Keratinocyte (primary cell): ENCODE measurements around the gene SPOCK1.
"Not testable (repeated sequence)": the region's sequence is repeated elsewhere in the genome, so short reads cannot be mapped to it uniquely, and the experiment has no call there.

ENCODE experiments used
- CTCF ChIP-seq, 3 experiments: IDR thresholded peaks in 1 of 3; conservative IDR thresholded peaks in 1 of 3; optimal IDR thresholded peaks in 1 of 3; 2 replicates in 2 of 3; 3 replicates in 1 of 3; pipeline versions ENCODE3 to v1.5.1; 2011; ENCODE audit warnings: low read length in 3 of 3, mild to moderate bottlenecking in 3 of 3, moderate library complexity in 2 of 3, control low read depth in 1 of 3, inconsistent platforms in 1 of 3; ENCODE audit not compliant: insufficient read depth in 2 of 3; ENCODE audit errors: extremely low read depth in 1 of 3
- EZH2 ChIP-seq: IDR thresholded peaks from one replicate; pipeline ENCODE4 v1.6.1; 2012; ENCODE audit warnings: inconsistent platforms, mild to moderate bottlenecking, low read length, moderate library complexity

GRCh38 chr5:137499506-137499847 lies 351 bp upstream of the SPOCK1 start:
- TF ChIP-seq CTCF (optimal IDR thresholded peaks at IDR 0.05 in 1 of 3, IDR thresholded peaks at IDR 0.05 in 1 of 3, conservative IDR thresholded peaks at IDR 0.05 in 1 of 3; ENCODE audit: extremely low read depth in 1 of 3, insufficient read depth in 2 of 3, low read length in 3 of 3); EZH2: not testable (repeated sequence)
